ENCODE measurements around the gene DMRTC2.

GRCh38 chr19:41871573-41872383 lies 26.9 kb downstream of the DMRTC2 start:
- TF ChIP-seq CTCF (IDR thresholded peaks at IDR 0.05) (no peak), POLR2A (IDR thresholded peaks at IDR 0.05) (no peak)
